ENCODE measurements around the gene ADAM8.
A peak's percentile ranks its signal among the peaks of the same experiment; 100 is the strongest.

ADAM8 gene

DNA sequence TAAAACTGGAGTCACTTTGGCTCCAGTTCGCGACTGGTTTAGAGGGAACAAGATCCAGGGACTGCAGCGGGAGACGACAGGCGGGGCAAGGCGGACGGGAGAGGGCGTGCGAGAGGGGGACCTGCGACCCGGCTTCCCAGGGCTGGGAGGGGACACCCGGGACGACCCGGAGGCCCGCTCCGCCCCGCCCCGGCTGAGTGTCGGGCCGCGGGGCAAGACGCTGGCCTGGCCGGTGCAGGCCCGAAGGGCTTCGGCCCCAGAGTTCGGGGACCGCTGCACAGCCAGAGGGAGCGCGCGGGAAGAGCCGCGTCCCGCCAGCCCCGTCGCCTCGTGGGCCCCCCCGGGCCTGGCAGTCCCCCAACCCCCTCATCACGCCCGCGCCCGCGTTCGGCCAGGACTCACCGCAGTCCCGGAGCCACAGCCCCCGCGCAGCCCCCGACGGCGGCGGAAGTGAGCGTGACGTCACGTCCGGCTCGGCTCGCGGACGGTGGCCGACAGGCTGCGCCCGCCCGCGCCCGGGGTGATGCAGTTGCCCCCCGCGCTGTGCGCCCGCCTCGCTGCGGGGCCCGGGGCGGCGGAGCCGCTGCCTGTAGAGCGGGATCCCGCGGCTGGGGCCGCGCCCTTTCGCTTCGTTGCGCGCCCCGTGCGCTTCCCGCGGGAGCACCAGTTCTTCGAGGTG lies 31.9 kb upstream of the ADAM8 start, which contains the start of the genes TUBGCP2 and ZNF511:
Gene TUBGCP2 (minus strand): TSS at position 452 of the 679 bp plus-strand sequence. CDS start 5,931 bp downstream, outside the sequence.
Gene ZNF511 (plus strand): TSS at position 494 of the 679 bp plus-strand sequence. CDS start 30 bp downstream, at position 524.
- peak; percentile 86 for DNase-seq (ENCODE audit: low read depth in 2 of 2)

DNA sequence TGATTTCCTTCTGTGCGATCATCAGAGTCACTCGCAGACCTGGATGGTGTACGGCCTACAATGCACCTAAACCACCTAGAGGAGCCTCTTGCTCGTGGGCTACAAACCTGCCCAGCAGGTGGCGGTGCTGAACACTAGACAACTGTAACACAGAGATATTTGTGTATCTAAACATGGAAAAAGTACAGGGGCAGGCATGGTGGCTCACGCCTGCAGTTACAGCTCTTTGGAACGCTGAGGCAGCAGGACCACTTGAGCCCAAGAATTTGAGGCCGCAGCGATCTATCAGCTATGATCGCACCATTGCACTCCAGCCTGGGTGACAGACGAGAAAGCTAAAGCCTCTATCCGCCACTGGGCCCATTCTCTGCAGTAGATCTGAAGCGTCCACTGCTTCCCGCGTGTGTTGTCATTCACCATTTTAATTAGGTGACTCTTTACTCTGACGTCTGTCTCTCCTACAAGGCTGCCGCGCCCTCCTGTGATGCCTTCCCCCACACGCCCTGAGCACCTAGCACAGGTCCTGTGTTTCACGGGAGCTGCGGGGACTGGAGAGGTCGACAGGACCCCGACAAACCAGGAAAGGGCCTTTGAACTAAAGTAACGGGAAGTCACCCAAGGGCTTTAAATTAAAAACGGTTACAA lies 31.2 kb upstream of the ADAM8 start:
- peak; percentile 66 to 75 for DNase-seq (ENCODE audit: low read depth in 2 of 2)

DNA sequence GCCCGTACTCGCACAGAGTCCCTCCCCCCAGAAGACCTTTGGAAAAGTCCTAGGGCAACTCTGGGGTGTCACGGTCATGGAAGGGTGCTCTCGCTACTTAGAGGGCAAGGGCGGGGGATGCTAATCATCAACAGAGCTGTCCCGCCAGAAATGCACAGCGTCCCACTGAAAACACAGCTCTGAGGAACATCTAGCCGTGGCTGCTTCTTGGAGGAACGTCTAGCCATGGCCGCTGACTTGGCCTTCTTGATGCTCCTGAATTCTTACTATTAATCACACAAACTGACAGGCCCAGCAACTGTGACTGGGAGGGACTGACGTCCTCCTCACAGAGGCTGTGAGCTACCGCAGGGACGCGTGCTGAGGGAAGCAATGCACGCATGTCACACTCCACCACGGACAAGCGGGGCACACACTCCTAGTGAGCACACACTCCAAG lies 30.3 kb upstream of the ADAM8 start:
- no peak for DNase-seq (ENCODE audit: low read depth in 2 of 2)

DNA sequence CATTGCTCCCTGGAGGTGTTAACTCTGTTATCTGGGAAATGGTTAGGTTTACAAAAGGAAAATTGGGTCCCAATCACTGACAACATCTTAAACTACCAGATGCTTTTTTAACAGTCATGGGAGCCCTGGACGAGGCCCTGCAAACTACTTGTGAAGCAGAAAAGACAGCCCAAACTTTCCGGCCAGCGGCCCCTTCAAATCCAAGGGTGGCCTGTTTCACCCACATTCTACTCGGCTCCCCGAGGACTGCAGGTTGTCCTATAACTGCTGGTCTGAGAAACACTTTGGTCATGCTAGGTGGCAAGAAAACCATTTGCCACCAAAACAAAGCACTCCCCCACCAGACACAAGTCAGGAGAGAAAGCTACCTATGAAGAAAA lies 29.4 kb upstream of the ADAM8 start:
- no peak for DNase-seq (ENCODE audit: low read depth in 2 of 2)

DNA sequence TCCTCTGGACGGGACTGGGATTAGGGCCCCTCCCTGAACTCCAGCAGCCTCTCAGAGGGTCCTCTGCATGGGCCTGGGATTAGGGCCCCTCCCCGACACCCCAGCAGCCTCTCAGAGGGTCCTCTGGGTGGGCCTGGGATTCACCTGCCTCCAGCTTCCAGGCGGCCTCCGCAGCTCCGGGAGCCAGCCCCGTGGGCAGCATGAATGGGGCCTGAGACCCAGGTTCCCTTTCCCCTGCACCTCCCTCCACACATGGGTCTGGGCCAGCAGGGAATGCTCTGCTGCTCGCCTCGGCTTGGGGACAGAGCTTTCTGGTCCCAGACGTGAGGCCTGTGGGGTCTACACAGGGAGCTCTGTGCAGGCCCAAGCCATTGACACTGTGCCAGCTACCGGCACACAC lies 26.5 kb upstream of the ADAM8 start:
- DNase-seq (ENCODE audit: low read depth in 2 of 2): no peak

DNA sequence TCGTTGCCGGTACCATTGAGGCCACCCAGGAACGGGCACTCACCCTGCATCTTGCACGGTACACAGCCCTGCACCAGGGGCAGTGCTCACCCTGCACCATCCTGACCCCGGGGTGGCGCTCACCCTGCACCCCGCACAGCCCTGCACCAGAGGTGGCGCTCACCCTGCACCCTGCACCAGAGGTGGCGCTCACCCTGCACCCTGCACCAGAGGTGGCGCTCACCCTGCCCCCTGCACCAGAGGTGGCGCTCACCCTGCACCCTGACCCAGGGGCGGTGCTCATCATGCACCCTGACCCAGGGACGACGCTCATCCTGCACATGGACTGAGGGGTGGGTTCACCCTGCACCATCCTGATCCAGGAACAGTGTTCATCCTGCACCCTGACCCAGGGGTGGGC lies 25.6 kb upstream of the ADAM8 start:
- DNase-seq (ENCODE audit: low read depth in 2 of 2): no peak

DNA sequence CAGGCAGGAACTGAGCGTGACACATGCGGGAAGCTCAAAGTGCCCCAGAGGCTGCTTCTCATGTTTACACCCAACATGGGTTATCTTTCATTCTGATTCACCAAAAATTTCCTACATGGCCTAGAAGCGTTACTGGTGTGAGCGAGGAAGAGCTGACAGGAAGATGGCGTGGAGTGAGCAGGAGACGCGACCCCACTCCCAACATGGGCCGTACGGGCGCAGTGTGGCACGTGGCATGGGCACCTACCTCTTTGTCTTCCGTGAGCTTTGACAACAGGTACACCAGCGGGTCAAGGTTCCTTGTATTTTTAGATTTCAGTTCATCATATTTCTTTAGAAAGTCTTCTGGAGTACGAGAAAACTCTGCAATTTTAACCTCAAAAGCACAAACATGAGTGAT lies 23.1 kb upstream of the ADAM8 start:
- no peak for DNase-seq (ENCODE audit: low read depth in 2 of 2)

DNA sequence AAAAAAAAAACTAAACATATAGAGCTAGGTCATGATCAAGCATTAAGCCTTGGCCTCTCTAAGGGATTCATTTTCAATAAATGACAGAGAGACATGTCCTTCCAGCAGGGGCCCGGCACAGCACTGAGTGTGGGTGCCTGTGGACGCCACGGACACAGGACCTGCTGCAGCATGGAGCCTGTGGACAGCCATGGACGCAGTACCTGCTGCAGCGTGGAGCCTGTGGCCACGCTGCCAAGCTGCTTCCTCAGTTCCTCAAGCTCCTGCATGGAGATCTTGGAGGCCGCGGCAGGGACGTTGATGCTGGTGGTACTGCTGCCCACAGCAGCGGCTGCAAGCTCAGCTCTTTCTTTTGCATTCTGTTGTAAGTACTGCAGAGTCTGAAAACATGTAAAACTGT lies 22.6 kb upstream of the ADAM8 start:
- DNase-seq (ENCODE audit: low read depth in 2 of 2): no peak

DNA sequence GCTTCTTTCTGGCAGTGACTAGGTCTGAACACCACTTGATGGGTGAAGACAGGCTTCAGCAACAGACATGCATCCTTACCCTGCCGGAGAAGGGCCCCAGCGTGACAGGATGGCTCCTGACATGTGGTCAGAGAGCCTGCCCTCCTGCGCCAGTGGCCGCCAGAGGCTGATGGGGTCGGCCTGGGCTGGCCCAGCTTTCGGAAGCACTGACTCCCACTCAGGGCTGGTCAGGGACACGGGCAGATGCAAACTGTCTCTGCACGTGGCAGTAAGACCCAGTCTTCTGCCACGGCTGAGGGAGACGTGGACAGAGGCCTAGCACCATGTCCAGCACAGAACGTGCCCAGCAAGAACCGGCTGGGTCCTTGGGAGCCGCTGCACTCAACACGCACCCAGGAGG lies 21.8 kb upstream of the ADAM8 start:
- DNase-seq (ENCODE audit: low read depth in 2 of 2): no peak

DNA sequence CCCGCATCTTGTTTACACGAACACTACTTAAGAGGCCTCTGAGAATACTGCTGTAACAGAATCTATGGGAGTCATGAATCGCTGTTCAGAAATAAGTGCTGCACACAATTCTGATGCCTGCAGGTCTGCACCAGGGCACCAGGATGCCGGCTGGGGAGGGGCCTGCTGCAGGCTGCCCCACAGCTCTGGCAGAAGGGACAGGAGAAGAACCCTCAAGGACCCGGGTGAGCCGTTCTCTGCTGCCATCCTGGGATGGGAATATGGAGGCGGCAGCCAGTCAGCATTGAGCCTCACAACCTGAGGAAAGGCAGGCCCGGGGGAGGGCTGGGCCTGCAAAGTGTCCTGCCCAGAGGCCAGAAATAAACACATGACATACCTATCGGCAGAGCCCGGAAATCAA lies 20.8 kb upstream of the ADAM8 start:
- DNase-seq (ENCODE audit: low read depth in 2 of 2): no peak

DNA sequence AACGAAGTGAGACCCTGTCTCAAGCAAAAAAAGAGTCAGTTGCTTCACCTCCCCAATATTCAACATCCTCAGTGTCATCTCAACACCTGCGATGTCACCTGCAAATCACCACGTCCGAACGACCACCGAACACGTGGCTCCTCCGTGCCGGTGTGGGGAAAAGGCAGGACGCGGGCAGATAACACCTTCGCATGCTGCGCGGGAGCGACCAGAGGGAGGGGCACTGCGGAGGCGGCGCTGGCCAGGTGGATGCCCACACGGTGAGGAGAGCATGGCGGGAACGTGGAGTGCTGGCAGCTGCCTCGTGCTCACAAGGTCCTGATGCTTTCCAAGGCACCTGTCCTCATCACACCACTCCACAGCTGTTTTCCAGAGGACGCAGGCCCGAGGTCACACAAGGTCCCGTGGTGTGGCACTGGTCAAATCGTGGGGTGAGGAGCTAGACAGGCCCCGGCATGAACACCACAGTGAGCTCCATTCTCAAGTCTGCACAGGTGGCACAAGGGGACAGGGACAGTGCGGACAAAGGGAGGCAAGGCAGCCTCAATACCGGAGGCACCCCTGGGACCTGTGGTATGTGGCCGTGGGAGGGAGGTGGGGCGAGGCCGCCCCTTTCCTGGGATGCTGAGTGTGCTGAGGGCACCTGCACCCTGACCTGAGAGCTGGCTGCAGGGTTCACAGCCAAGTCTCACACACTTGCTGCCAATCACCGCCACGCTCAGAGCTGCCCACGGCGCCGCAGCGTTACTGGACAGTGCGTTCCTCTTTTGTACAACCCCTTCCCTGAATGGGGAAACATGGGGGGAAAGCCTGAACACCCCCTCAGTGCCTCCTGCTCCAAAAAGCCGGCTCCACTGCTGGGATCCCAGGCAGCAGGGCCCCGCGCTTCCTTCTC lies 19.0 kb upstream of the ADAM8 start:
- DNase-seq (ENCODE audit: low read depth in 2 of 2): no peak

DNA sequence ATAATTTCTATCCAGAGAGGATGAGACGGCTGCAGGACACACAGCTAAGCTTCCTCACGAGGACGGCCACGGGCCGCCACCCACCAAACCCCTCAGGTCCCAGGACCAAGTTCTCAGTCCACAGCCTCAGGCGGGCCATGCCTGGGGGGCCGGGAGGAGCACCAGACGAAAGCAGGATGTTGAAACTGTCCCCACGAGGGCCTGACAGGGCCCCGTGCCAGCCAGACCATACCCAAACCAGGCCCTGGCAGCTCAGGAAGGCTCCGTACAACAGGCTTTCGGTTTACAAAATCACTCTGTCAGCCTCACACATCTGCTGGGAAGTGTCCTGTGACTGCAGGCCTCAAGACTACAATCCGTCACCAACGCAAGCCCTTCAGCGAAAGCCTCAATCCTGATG lies 17.5 kb upstream of the ADAM8 start:
- no peak for DNase-seq (ENCODE audit: low read depth in 2 of 2)

DNA sequence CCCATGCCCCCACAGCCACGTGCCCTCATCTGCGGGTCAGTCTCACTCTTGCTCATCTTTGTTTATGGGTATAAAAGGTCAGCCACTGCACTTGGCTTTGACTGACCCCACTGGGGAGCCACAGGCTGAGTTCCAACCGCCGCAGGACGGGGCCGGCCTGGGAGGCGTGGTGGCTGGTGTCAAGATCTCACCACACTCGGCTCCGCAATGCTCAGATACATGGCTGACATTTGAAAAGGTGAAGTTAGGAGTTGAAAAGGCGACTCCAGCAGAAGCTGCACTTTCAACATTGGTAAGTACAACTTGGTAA lies 17.1 kb upstream of the ADAM8 start:
- DNase-seq (ENCODE audit: low read depth in 2 of 2): no peak

DNA sequence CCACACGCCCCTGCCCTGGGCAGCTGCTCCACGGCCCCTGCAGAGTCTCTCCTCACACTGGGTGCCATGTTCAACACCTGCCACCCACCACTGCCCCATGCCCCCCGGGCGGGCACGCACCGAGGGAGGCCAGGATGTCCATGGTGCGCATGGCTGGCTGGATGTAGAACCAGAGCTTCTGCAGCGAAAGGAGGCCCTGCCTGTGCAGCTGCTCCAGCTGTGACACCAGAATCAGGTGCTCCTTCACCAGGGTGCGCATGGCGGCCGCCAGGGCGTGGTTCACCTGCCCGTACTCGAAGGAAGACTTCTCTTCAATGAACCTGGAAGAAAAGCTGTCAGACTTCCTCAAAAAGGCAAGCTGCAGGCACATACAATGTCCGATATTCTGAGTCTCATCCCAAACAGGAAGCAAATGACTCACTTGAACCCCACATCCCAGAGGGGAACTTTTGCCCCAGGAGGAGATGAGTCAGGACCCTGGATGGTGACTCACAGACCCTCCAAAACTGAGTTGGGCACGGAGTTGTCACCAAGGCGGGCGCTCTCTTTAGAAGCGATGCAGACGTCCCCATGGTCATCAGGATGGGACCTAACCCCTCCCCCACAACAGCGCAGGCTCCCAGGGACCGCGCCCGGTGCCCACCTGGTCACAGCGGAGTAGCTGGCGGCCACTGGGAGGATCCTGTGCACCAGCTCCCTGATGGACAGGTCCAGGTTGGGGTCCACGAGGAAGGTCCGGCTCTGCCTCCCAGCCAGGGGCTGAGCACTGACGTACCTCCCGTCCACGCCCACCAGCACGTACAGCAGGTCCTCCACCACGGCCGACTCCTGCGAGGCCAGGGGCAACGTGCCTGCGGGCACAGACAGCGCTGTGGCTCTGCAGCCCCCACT lies 16.5 kb upstream of the ADAM8 start:
- no peak for DNase-seq (ENCODE audit: low read depth in 2 of 2)

DNA sequence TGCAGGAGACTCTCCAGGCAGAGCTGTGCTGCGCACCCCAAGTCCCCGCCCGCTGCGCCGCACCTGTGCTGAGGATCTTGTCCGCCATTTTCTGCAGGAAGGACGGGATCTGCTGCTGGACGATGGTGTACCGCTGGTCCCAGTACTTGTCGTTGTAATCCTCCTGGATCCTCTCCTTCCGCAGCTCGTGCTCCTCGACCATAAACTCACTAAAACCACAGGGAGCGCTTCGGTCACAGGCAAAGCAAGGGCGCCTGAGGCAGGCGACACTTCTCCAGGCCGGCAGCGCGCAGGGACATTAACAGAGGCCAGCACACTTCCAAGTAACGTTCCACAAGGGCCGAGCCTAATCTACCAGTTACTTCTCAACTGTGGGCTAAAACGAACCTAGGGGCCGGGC lies 13.1 kb upstream of the ADAM8 start:
- DNase-seq (ENCODE audit: low read depth in 2 of 2): no peak

DNA sequence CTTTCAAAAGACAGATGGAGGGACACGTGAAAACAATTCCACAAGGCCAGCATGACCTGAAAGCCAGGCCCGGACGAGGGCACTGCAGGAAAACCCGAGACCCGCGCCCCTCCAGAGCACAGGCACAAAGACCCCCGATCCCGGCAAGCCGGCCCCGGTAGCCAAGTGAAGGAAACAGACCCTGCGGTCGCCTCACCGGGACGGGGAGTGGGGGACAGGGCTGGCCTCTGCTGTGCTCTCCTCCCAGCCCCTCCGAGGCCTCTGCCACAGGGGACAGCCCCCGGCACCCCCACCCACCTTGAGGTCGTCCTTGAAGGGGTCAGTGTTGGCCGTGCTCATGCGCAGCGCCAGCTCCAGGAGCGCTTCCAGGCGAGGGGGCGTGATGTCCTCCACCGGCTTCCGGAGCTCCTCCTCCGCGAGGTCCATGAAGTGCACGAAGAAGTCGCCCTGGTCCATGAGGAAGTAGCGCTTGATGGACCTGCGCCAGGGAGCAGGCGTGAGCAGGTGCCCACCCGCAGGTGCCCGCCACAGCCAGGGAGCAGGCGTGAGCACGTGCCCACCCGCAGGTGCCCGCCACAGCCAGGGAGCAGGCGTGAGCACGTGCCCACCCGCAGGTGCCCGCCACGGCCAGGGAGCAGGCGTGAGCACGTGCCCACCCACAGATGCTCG lies 11.3 kb upstream of the ADAM8 start:
- DNase-seq (ENCODE audit: low read depth in 2 of 2): no peak

DNA sequence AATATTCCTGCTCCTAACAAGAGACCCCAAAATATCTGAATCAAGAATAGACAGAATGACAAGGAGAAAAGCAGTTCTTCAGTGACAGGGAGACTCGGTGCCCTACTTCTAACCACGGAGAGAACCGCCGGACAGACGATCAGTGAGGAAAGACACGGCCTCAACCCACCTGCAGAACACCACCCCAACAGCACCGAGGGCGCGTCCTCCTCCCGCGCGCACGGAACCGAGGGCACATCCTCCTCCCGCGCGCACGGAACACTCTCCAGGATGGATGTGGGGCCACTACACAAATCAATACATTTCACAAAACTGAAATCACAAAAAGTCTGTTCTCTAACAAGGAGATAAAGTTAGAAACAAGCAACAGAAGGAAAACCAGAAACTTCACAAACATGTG lies 9.7 kb upstream of the ADAM8 start:
- DNase-seq (ENCODE audit: low read depth in 2 of 2): no peak

DNA sequence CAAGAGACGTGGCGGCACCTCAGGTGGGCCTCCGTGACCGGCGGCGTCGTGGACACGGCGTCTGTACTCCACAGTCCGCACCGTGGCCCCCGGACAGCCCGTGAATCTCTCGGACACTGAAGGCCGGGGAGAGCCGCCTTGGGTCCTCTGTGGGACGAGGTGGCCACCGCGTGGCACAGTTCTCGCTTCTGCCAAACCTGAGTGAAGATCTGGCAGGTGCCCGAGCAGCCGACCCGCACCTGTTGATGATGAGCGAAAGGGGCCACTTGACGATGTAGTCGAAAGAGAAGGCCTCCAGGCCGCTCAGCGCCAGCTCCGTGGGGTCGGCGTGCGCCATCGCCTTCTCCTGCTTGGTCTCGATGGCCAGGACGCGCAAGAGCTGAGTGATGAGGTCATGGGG lies 8.5 kb upstream of the ADAM8 start:
- DNase-seq (ENCODE audit: low read depth in 2 of 2): no peak

DNA sequence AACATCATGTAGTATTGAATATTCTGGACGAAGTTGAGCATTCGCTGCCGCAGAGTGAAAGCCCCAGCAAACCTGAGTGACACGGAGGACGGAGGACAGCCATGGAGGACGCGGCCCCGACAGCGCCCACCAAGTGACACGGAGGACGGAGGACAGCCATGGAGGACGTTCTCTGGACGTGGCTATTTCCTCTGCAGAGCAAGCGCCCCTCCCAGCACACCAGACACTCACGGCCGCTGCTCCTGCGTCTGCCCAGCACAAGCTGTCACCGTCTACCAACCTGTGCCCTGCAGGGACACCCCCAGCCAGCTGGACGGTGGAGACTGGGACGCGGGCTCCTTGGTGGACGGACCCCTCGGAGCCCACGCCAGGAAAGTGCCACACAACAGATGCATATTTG lies 7.3 kb upstream of the ADAM8 start:
- no peak for DNase-seq (ENCODE audit: low read depth in 2 of 2)

DNA sequence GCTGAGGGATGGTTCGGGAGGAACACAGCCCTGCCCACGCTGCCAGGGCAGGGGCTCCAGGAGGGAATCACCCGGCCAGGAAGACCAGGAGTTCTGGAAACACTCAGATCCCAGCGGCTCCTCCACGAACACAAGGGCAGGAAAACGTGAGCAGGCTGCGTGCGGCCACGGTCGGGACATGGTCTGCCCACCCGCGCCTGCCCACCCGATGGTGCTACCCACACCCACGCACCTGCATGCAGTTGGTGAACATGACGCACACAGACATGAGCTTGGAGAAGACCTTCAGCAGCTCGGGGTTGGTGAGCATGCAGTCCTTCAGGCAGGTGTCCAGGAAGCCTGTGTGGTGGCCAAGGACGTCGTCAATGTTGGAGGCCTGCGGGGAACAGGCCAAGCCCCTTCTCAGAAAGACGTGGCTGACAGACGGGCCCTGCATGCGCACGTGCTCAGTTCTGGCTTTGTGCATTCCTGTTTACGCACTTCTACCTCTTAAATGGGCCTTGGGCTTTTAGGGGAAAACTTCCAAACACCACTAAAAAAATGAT lies 6.2 kb upstream of the ADAM8 start:
- no peak for DNase-seq (ENCODE audit: low read depth in 2 of 2)

Data from stimulated activated CD8-positive, alpha-beta memory T cell treated with anti-CD3 and anti-CD28 coated beads, Interleukin-15, amount 100 ng/mL, for 48 hours (primary cell).